ENCODE measurements around the gene HYDIN. TPM values are rescaled to one million over a fixed set of nuclear protein-coding genes. Genes with fewer than 3 reads are reported as not detected.
"Not testable (repeated sequence)": the region's sequence is repeated elsewhere in the genome, so short reads cannot be mapped to it uniquely, and the experiment has no call there.

Gene HYDIN
- total and polyA plus RNA-seq, 9 of the 15 experiments (the other 6 are each of a cell fraction or from before 2014, with no cell fraction given): 0.08 to 0.43 (median 0.14) TPM; not detected in 1

- in situ Hi-C loops (cut with MboI); H3K36me3 ChIP-seq (ENCODE audit: control insufficient read depth, insufficient read depth, low read length); H3K9me3 ChIP-seq (replicated peaks; ENCODE audit: control insufficient read depth, insufficient read depth, low read depth, low read length); H3K4me1 ChIP-seq (replicated peaks in 1 of 2; ENCODE audit: control insufficient read depth in 2 of 2, insufficient read depth in 2 of 2, low read length in 2 of 2); ATAC-seq; POLR2A ChIA-PET; H2AFZ ChIP-seq (ENCODE audit: low read depth, low read length); H3K79me2 ChIP-seq (ENCODE audit: control insufficient read depth, insufficient read depth, low read length); H3K27ac ChIP-seq (ENCODE audit: extremely low read depth, low read depth, low read length); BruUV-seq (replicated peaks); FAIRE-seq; intact Hi-C loops (cut with micrococcal nuclease); DNase-seq (ENCODE audit: extremely low read depth in 1 of 4, low spot score in 3 of 4); H4K20me1 ChIP-seq (replicated peaks; ENCODE audit: control insufficient read depth, insufficient read depth, low read length); H3K9me1 ChIP-seq (ENCODE audit: control insufficient read depth, insufficient read depth, low read length); CTCF ChIA-PET (ENCODE audit: low intra/inter-chr PET ratio); H3K9ac ChIP-seq (ENCODE audit: insufficient read depth in 1 of 2, low read depth in 2 of 2, low read length in 2 of 2); H3K27me3 ChIP-seq (ENCODE audit: control insufficient read depth in 2 of 2, insufficient read depth in 2 of 2, low read length in 2 of 2); H3K4me3 ChIP-seq; H3K4me2 ChIP-seq (ENCODE audit: insufficient read depth, low read length): not testable (repeated sequence)
- no CpG with 5 or more reads among the region's 4 CpGs for WGBS (ENCODE audit: insufficient coverage, low coverage, missing lambda C conversion rate)
Observed at GRCh38 chr16:70823498-70824118, 406.9 kb downstream of the HYDIN start.

DNA sequence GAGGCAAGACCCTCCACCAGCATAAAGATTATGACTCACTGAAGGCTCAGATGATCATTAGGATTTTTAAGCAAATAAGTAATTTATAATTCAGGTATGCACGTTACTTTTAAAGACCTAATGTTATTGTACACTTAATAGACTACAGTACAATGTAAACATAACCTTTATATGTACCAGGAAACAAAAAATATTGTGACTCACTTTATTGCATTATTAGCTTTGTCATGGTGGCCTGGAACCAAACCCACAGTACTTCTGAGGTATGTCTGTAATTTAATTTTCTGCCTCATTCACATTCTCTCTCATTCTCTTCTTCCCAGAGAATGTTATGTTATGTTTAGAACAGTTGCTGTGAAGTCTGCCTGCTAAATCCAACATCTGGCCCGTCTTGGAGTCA is 407.8 kb downstream of the HYDIN start:
- BruUV-seq (replicated peaks); ATAC-seq; FAIRE-seq: not testable (repeated sequence)

GRCh38 chr16:70818088-70818487 is 412.4 kb downstream of the HYDIN start:
- not testable (repeated sequence) for DNase-seq (ENCODE audit: extremely low read depth in 1 of 4, low spot score in 3 of 4)

More for the DNA sequence above, 407.8 kb downstream of the HYDIN start:
- H3K27me3 ChIP-seq (ENCODE audit: control insufficient read depth in 2 of 2, insufficient read depth in 2 of 2, low read length in 2 of 2); in situ Hi-C loops (cut with MboI); DNase-seq (ENCODE audit: extremely low read depth in 1 of 4, low spot score in 3 of 4); H3K4me3 ChIP-seq; H2AFZ ChIP-seq (ENCODE audit: low read depth, low read length); H3K79me2 ChIP-seq (ENCODE audit: control insufficient read depth, insufficient read depth, low read length); CTCF ChIA-PET (ENCODE audit: low intra/inter-chr PET ratio); H3K4me1 ChIP-seq (replicated peaks in 1 of 2; ENCODE audit: control insufficient read depth in 2 of 2, insufficient read depth in 2 of 2, low read length in 2 of 2); H3K9me3 ChIP-seq (replicated peaks; ENCODE audit: control insufficient read depth, insufficient read depth, low read depth, low read length); H3K27ac ChIP-seq (ENCODE audit: extremely low read depth, low read depth, low read length); H3K4me2 ChIP-seq (ENCODE audit: insufficient read depth, low read length); POLR2A ChIA-PET; H3K9me1 ChIP-seq (ENCODE audit: control insufficient read depth, insufficient read depth, low read length); H4K20me1 ChIP-seq (replicated peaks; ENCODE audit: control insufficient read depth, insufficient read depth, low read length); H3K9ac ChIP-seq (ENCODE audit: insufficient read depth in 1 of 2, low read depth in 2 of 2, low read length in 2 of 2); H3K36me3 ChIP-seq (ENCODE audit: control insufficient read depth, insufficient read depth, low read length); intact Hi-C loops (cut with micrococcal nuclease): not testable (repeated sequence)
- WGBS (ENCODE audit: insufficient coverage, low coverage, missing lambda C conversion rate): no CpG with 5 or more reads among the region's 2 CpGs

More at GRCh38 chr16:70818088-70818487, 412.4 kb downstream of the HYDIN start:
- H4K20me1 ChIP-seq (replicated peaks; ENCODE audit: control insufficient read depth, insufficient read depth, low read length); in situ Hi-C loops (cut with MboI); H3K4me2 ChIP-seq (ENCODE audit: insufficient read depth, low read length); FAIRE-seq; H3K79me2 ChIP-seq (ENCODE audit: control insufficient read depth, insufficient read depth, low read length); H3K9ac ChIP-seq (ENCODE audit: insufficient read depth in 1 of 2, low read depth in 2 of 2, low read length in 2 of 2); H3K4me3 ChIP-seq; H2AFZ ChIP-seq (ENCODE audit: low read depth, low read length); H3K4me1 ChIP-seq (replicated peaks in 1 of 2; ENCODE audit: control insufficient read depth in 2 of 2, insufficient read depth in 2 of 2, low read length in 2 of 2); POLR2A ChIA-PET; H3K9me3 ChIP-seq (replicated peaks; ENCODE audit: control insufficient read depth, insufficient read depth, low read depth, low read length); BruUV-seq (replicated peaks); H3K36me3 ChIP-seq (ENCODE audit: control insufficient read depth, insufficient read depth, low read length); intact Hi-C loops (cut with micrococcal nuclease); H3K9me1 ChIP-seq (ENCODE audit: control insufficient read depth, insufficient read depth, low read length); CTCF ChIA-PET (ENCODE audit: low intra/inter-chr PET ratio); H3K27me3 ChIP-seq (ENCODE audit: control insufficient read depth in 2 of 2, insufficient read depth in 2 of 2, low read length in 2 of 2); ATAC-seq; H3K27ac ChIP-seq (ENCODE audit: extremely low read depth, low read depth, low read length): not testable (repeated sequence)
- 0% methylated on average over 9 of the region's 13 CpGs for WGBS (ENCODE audit: insufficient coverage, low coverage, missing lambda C conversion rate)
